Astrocyte (in vitro differentiated cells and primary cell): ENCODE measurements around the gene MAP2K3. TPM values are rescaled to one million over a fixed set of nuclear protein-coding genes. Genes with fewer than 3 reads are reported as not detected.
"Not testable (repeated sequence)": the region's sequence is repeated elsewhere in the genome, so short reads cannot be mapped to it uniquely, and the experiment has no call there.

Experiments used
- DNase-seq: peaks from one replicate; pipeline ENCODE4 v3.0.0-alpha.2; 2010; ENCODE audit warnings: low read depth
- FAIRE-seq: peaks from 2 replicates; lab custom pipeline; 2011; peaks lifted over from hg19 to GRCh38; lab: Jason Lieb, UNC
- H2AFZ ChIP-seq: 2 replicates; pipeline ENCODE4 v1.6.0; 2012; ENCODE audit warnings: low read depth, low read length, inconsistent platforms
- H3K27ac ChIP-seq: 2 replicates; pipeline ENCODE4 v1.5.1; 2011; ENCODE audit warnings: low read depth, low read length, inconsistent platforms
- H3K27me3 ChIP-seq: 2 replicates; pipeline ENCODE4 v1.6.0; 2011; ENCODE audit warnings: low read length, inconsistent platforms; ENCODE audit not compliant: insufficient read depth
- H3K36me3 ChIP-seq: 2 replicates; pipeline ENCODE4 v1.5.1; 2011; ENCODE audit warnings: low read length, inconsistent platforms; ENCODE audit not compliant: insufficient read depth
- H3K4me1 ChIP-seq: 2 replicates; pipeline ENCODE4 v1.5.1; 2011; ENCODE audit warnings: low read length, inconsistent platforms; ENCODE audit not compliant: insufficient read depth
- H3K4me2 ChIP-seq: 2 replicates; pipeline ENCODE4 v1.6.0; 2012; ENCODE audit warnings: low read length, inconsistent platforms
- H3K4me3 ChIP-seq: 2 replicates; pipeline ENCODE4 v1.5.1; 2011; ENCODE audit warnings: low read depth, mild to moderate bottlenecking, low read length, inconsistent platforms; ENCODE audit not compliant: insufficient read depth
- H3K79me2 ChIP-seq: 2 replicates; pipeline ENCODE4 v1.6.0; 2012; ENCODE audit warnings: mild to moderate bottlenecking, low read length, inconsistent platforms; ENCODE audit not compliant: insufficient read depth
- H3K9ac ChIP-seq: 2 replicates; pipeline ENCODE4 v1.6.0; 2012; ENCODE audit warnings: mild to moderate bottlenecking, low read length, inconsistent platforms
- H3K9me3 ChIP-seq: 2 replicates; pipeline ENCODE4 v1.5.1; 2012; ENCODE audit warnings: low read depth, mild to moderate bottlenecking, low read length, inconsistent platforms; ENCODE audit not compliant: insufficient read depth
- H4K20me1 ChIP-seq: 2 replicates; pipeline ENCODE4 v1.6.0; 2012; ENCODE audit warnings: low read length, inconsistent platforms; ENCODE audit not compliant: insufficient read depth
- H3K27ac Mint-ChIP-seq: one replicate; pipeline ENCODE4 v1.8.0; 2021; ENCODE audit warnings: mild to moderate bottlenecking, mixed read lengths; ENCODE audit not compliant: unreplicated experiment
- H3K27me3 Mint-ChIP-seq: one replicate; pipeline ENCODE4 v1.8.0; 2021; ENCODE audit warnings: low read depth, mixed read lengths; ENCODE audit not compliant: unreplicated experiment
- H3K36me3 Mint-ChIP-seq: one replicate; pipeline ENCODE4 v1.8.0; 2021; ENCODE audit warnings: low read depth, mixed read lengths; ENCODE audit not compliant: unreplicated experiment
- H3K4me1 Mint-ChIP-seq: one replicate; pipeline ENCODE4 v1.8.0; 2021; ENCODE audit warnings: low read depth, mixed read lengths; ENCODE audit not compliant: unreplicated experiment
- H3K4me3 Mint-ChIP-seq: one replicate; pipeline ENCODE4 v1.8.0; 2021; ENCODE audit warnings: mild to moderate bottlenecking, moderate library complexity, mixed read lengths; ENCODE audit not compliant: unreplicated experiment
- H3K9me3 Mint-ChIP-seq: one replicate; pipeline ENCODE4 v1.8.0; 2021; ENCODE audit warnings: mild to moderate bottlenecking, mixed read lengths; ENCODE audit not compliant: unreplicated experiment
- total RNA-seq: library from RNA; stranded (reverse); gene quantifications from 2 replicates; pipeline ENCODE4 v1.2.1, GENCODE V29; 2021

The MAP2K3 gene
- total RNA-seq, 1 donor from 2014 or later, result 44.3 TPM

- not testable (repeated sequence) for H3K36me3 ChIP-seq, H3K4me1 Mint-ChIP-seq, H3K79me2 ChIP-seq, H3K36me3 Mint-ChIP-seq, DNase-seq, H3K27ac ChIP-seq, H3K4me2 ChIP-seq, H2AFZ ChIP-seq, H3K9me3 Mint-ChIP-seq, H3K9ac ChIP-seq, H4K20me1 ChIP-seq, H3K27me3 ChIP-seq, FAIRE-seq, H3K9me3 ChIP-seq, H3K27ac Mint-ChIP-seq, H3K4me3 ChIP-seq, H3K4me1 ChIP-seq, H3K4me3 Mint-ChIP-seq
- H3K27me3 Mint-ChIP-seq, result peaks cover 19% of the 10 kb centered on the region
Observed at GRCh38 chr17:21319256-21319655, 34.7 kb downstream of the MAP2K3 start.

GRCh38 chr17:21319686-21320375, 35.3 kb downstream of the MAP2K3 start:
- H3K27ac ChIP-seq, H3K36me3 ChIP-seq, FAIRE-seq, H3K4me3 Mint-ChIP-seq, H3K9me3 ChIP-seq, H3K79me2 ChIP-seq, H2AFZ ChIP-seq, H3K9me3 Mint-ChIP-seq, DNase-seq, H3K4me2 ChIP-seq, H3K4me3 ChIP-seq, H3K4me1 ChIP-seq, H3K27ac Mint-ChIP-seq, H3K4me1 Mint-ChIP-seq, H3K36me3 Mint-ChIP-seq, H4K20me1 ChIP-seq, H3K27me3 ChIP-seq, H3K9ac ChIP-seq: not testable (repeated sequence)
- H3K27me3 Mint-ChIP-seq, result peaks cover 22% of the 10 kb centered on the region

GRCh38 chr17:21320430-21320829, 35.9 kb downstream of the MAP2K3 start:
- not testable (repeated sequence) for H3K4me1 Mint-ChIP-seq, H4K20me1 ChIP-seq, FAIRE-seq, H3K27ac ChIP-seq, DNase-seq, H3K36me3 ChIP-seq, H3K27ac Mint-ChIP-seq, H3K9me3 Mint-ChIP-seq, H3K36me3 Mint-ChIP-seq, H3K9me3 ChIP-seq, H3K79me2 ChIP-seq, H3K4me3 Mint-ChIP-seq, H3K9ac ChIP-seq, H3K27me3 ChIP-seq, H3K4me3 ChIP-seq, H3K4me2 ChIP-seq, H2AFZ ChIP-seq, H3K4me1 ChIP-seq
- peaks cover 25% of the 10 kb centered on the region for H3K27me3 Mint-ChIP-seq

GRCh38 chr17:21321061-21321460, 36.5 kb downstream of the MAP2K3 start:
- not testable (repeated sequence) for H2AFZ ChIP-seq, DNase-seq, H4K20me1 ChIP-seq, H3K36me3 ChIP-seq, H3K4me3 ChIP-seq, H3K79me2 ChIP-seq, H3K27me3 ChIP-seq, H3K27ac ChIP-seq, H3K9ac ChIP-seq, H3K4me3 Mint-ChIP-seq, H3K9me3 ChIP-seq, H3K4me2 ChIP-seq, H3K9me3 Mint-ChIP-seq, H3K27ac Mint-ChIP-seq, H3K36me3 Mint-ChIP-seq, H3K4me1 Mint-ChIP-seq, FAIRE-seq, H3K4me1 ChIP-seq
- H3K27me3 Mint-ChIP-seq, result peaks cover 29% of the 10 kb centered on the region

GRCh38 chr17:21321744-21322191, 37.3 kb downstream of the MAP2K3 start:
- not testable (repeated sequence) for H3K27ac ChIP-seq, H3K36me3 Mint-ChIP-seq, H3K9me3 Mint-ChIP-seq, H3K4me1 Mint-ChIP-seq, H3K9ac ChIP-seq, H3K4me1 ChIP-seq, H2AFZ ChIP-seq, H3K27ac Mint-ChIP-seq, H3K9me3 ChIP-seq, H3K4me3 ChIP-seq, H3K27me3 ChIP-seq, H3K36me3 ChIP-seq, H3K79me2 ChIP-seq, H3K4me3 Mint-ChIP-seq, FAIRE-seq, H3K4me2 ChIP-seq, H4K20me1 ChIP-seq, DNase-seq
- peaks cover 29% of the 10 kb centered on the region for H3K27me3 Mint-ChIP-seq
